GM12874 (cell line): Measurements from ENCODE around the gene ATP2C2.

ENCODE experiments used
- TF ChIP-seq, protein P1 (sequence below): IDR thresholded peaks from 2 replicates; pipeline ENCODE4 v1.5.1; 2011; ENCODE audit warnings: low read depth, mild to moderate bottlenecking, control low read depth, low read length, moderate library complexity; ENCODE audit not compliant: insufficient read depth

ATP2C2 gene

DNA sequence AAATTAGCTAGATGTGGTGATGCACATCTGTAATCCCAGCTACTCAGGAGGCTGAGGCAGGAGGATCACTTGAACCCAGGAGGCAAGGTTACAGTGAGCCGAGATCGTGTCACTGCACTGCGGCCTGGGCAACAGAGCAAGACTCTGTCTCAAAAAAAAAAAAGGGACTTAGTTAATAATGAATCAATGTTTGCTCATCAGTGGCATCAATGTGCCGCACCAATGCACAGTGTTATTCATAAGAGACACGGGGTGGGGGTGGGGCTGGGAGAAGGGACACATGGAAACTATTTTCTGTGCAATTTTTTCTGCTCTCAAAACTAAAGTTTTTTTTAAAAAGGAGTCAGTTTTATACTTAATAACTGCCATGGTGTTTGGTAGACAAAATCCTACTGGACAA, 6.8 kb upstream of the ATP2C2 start:
- TF ChIP-seq, protein P1, sequence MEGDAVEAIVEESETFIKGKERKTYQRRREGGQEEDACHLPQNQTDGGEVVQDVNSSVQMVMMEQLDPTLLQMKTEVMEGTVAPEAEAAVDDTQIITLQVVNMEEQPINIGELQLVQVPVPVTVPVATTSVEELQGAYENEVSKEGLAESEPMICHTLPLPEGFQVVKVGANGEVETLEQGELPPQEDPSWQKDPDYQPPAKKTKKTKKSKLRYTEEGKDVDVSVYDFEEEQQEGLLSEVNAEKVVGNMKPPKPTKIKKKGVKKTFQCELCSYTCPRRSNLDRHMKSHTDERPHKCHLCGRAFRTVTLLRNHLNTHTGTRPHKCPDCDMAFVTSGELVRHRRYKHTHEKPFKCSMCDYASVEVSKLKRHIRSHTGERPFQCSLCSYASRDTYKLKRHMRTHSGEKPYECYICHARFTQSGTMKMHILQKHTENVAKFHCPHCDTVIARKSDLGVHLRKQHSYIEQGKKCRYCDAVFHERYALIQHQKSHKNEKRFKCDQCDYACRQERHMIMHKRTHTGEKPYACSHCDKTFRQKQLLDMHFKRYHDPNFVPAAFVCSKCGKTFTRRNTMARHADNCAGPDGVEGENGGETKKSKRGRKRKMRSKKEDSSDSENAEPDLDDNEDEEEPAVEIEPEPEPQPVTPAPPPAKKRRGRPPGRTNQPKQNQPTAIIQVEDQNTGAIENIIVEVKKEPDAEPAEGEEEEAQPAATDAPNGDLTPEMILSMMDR: no peak

DNA sequence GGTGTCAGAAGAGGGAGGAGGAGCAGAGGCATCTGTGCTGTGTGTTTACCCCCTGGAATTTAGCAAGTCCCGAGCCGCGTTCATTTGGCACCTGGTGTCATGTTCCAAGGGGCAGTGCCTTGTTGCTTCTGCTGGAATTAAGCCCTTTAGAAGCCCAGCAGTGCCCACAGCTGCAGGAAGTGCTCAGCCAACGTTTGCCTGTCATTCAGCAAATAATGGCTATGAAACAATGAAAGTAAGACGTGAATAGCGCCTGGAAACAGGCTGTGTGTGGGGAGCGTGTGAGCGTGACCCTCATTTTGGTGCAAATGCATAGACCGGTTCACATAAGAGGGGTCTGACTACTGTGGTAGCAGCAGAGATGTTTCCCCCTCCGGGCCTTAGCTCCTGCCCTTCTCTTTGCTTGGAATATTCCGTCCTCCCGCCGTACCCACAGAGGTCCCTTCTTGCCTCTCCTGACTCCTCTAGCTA, 5.8 kb upstream of the ATP2C2 start:
- TF ChIP-seq, protein P1: no peak

DNA sequence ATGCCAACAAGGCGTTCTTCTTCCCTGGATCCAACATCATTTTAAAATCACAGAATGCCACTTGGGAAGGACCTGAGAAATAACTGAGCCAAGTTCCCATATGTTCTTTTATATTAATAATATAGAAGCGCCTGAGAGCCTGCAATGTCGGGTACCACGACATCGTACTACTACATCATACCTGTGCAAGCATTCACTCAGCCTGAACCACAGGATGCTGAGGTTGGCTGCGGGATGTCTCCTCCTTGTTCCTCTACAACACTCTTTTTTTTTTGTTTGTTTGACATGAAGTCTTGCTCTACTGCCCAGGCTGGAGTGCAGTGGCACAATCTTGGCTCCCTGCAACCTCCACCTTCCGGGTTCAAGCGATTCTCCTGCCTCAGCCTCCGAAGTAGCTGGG, 2.1 kb upstream of the ATP2C2 start:
- TF ChIP-seq, protein P1: no peak

DNA sequence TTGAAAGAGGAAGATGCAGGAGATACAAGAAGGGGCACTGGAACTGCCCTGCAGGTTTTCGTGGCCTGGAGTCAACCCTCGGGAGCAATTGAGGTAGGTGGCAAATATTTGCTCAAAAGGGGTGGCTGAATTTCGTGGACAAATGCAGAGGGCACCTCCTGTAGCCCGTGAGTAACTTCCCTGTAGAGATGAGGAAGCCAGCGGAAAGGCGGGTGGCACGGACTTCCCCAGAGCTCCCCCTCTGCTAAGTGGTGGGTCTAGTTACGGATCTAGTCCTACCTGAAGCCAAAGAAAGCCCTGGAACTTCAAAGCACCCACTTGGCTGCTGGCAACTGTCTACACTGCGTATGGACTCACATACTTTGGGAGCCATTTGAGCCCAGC, 1.0 kb upstream of the ATP2C2 start:
- TF ChIP-seq, protein P1: no peak

DNA sequence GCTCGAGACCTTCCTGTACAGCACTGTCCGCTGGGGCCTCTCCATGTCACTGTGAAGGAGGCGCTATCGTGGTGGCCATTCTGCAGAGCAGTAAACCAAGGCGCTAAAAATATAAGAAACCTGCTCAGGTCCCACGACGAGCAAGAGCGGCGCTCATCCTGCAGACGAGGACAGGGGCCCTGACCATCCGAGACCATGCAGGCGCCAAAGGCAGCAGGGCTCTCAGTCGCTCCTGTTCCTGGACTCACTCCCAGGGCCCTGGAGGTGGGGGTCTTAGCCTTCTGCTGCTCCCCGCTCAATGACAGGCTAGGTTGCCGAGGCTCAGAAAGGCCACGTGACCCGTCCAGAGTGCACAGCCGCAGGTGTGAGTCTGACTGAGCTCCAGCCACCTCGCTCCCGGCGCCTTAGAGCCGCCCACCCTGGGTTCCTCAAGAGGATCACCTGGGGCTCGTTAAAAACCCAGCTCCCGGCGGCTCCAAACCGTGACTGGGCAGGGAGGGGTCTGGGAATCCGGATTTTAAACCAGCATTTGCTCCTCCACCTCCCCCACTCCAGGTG, 509 bp upstream of the ATP2C2 start:
- TF ChIP-seq, protein P1: no peak

DNA sequence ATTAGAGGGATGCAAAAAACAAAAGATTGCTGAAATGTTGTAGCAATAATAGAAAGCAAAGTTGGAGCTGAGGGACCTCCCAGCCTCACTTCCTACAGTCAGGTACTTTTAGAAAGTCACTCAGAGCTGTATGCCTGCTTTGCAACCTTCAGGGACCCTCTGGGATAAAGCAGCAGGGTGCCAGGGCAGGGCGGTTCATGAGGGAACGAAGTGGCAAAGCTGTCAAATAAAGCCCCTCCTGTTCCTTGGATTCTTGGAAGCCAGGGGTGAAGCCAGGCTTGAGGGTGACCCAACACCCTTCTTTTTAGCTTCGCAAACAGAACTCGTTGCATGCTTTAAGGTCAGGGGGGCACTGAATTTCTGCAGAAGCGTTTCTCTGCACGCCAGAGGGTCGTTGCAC, 767 bp downstream of the ATP2C2 start:
- TF ChIP-seq, protein P1: no peak

DNA sequence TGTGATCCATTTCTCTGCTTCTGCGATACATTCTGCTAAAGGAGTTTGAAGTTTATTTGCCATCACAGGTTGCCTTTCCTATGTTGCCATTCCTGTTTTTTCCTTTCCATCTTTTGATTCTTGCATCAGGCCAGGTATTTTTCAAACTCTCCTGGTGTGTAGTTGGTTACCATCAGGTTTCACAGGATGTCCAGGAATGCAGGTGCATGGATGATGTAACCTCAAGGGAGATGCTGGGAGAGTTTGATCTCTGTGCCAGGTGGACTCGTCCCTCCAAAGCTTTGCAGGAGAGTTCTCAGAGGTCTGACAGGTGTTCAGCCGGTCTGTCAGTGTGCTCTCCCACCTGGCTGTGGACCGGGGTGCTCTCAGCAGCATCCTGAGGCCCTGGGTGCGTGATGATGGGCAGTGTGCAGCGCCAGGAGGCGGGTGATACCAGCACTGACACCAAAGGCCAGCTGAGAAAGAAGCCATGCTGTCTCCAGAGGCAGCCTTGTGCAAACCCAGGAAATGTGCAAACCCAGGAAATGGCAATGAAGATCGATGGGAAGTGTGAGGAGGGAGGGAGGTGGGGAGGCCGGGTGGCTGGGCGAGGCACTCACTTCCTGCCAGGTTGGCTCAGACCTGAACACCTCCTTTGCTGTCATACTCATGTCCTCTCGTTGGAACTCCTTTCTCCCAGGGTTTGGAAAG, 1.7 kb downstream of the ATP2C2 start:
- TF ChIP-seq, protein P1: no peak
